ENCODE measurements around the gene ROBO3.

ROBO3 gene

GRCh38 chr11:124841840-124842239 lies 23.4 kb upstream of the ROBO3 start:
- TF ChIP-seq SIN3A (IDR thresholded peaks at IDR 0.05; ENCODE audit: borderline replicate concordance, insufficient read depth, low read length) (no peak), REST (IDR thresholded peaks at IDR 0.05; ENCODE audit: insufficient read depth in 1 of 2, low read depth in 2 of 2, low read length in 2 of 2) (no peak), FOXP2 (optimal IDR thresholded peaks at IDR 0.05; ENCODE audit: borderline replicate concordance, extremely low read depth, extremely low read length, insufficient read depth) (no peak), TAF1 (IDR thresholded peaks at IDR 0.05; ENCODE audit: borderline replicate concordance, insufficient read depth, low read length) (no peak), POLR2AphosphoS5 (IDR thresholded peaks at IDR 0.05; ENCODE audit: low read depth, low read length) (no peak)

DNA sequence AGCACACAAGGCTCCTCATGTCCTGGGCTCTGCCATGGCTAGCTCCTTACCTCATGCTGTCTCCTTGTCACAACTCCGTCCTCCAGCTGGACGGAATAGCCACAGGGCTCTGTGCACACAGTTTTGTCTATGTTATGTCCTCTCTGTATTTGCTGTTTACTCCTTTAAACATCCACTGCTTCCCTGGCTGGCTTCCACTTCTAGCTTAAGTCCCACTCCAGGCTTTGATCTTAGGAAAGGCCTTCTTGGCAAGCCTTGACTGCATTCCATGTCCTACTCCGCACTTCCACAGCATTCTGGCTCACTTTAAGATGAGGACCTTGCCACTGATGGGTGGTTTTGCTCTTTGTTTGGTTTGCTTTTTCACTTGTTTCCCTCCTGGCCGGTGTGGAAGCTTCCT lies 22.9 kb upstream of the ROBO3 start:
- TF ChIP-seq TAF1 (IDR thresholded peaks at IDR 0.05; ENCODE audit: borderline replicate concordance, insufficient read depth, low read length) (no peak), SIN3A (IDR thresholded peaks at IDR 0.05; ENCODE audit: borderline replicate concordance, insufficient read depth, low read length) (no peak), FOXP2 (optimal IDR thresholded peaks at IDR 0.05; ENCODE audit: borderline replicate concordance, extremely low read depth, extremely low read length, insufficient read depth) (no peak), REST (IDR thresholded peaks at IDR 0.05; ENCODE audit: insufficient read depth in 1 of 2, low read depth in 2 of 2, low read length in 2 of 2) (no peak), POLR2AphosphoS5 (IDR thresholded peaks at IDR 0.05; ENCODE audit: low read depth, low read length) (no peak)

DNA sequence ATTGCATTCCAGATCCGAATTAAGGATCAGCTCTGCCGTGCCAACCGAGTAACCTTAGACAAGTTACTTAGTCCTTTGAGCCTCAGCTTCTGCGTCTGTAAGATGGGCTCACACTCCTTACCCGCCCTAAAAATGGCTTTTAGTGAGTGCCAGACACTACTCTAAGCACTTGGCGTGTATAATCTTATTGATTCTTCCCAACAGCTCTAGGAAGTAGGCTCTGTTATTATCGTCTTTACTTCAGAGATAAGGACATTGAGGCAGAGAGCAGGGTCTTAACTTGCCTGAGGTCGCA lies 21.7 kb upstream of the ROBO3 start:
- TF ChIP-seq REST (IDR thresholded peaks at IDR 0.05; ENCODE audit: insufficient read depth in 1 of 2, low read depth in 2 of 2, low read length in 2 of 2): no peak
- TF ChIP-seq SIN3A (IDR thresholded peaks at IDR 0.05; ENCODE audit: borderline replicate concordance, insufficient read depth, low read length): no peak
- no peak for TF ChIP-seq FOXP2 (optimal IDR thresholded peaks at IDR 0.05; ENCODE audit: borderline replicate concordance, extremely low read depth, extremely low read length, insufficient read depth)
- no peak for TF ChIP-seq POLR2AphosphoS5 (IDR thresholded peaks at IDR 0.05; ENCODE audit: low read depth, low read length)
- no peak for TF ChIP-seq TAF1 (IDR thresholded peaks at IDR 0.05; ENCODE audit: borderline replicate concordance, insufficient read depth, low read length)

DNA sequence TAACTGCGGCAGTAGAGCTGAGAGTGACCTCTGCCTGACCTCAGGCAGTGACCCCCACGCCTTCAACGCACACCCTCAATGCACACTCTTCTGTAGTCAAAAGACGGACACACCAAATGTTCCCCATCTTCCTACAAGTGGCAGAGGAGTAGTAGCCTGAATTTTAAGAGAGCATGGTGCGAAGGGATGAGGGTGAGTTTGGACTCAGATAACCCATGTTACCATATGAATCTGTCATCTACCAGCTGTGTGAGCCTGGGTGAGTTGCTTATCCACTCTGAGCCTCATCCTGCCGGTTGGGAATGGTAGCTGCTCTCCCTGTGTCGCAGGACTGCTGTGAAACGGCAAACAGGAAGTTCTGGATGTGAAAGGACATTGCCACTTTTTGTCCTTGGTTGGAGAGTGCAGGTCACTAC lies 20.6 kb upstream of the ROBO3 start:
- no peak for TF ChIP-seq FOXP2 (optimal IDR thresholded peaks at IDR 0.05; ENCODE audit: borderline replicate concordance, extremely low read depth, extremely low read length, insufficient read depth)
- no peak for TF ChIP-seq TAF1 (IDR thresholded peaks at IDR 0.05; ENCODE audit: borderline replicate concordance, insufficient read depth, low read length)
- no peak for TF ChIP-seq REST (IDR thresholded peaks at IDR 0.05; ENCODE audit: insufficient read depth in 1 of 2, low read depth in 2 of 2, low read length in 2 of 2)
- TF ChIP-seq SIN3A (IDR thresholded peaks at IDR 0.05; ENCODE audit: borderline replicate concordance, insufficient read depth, low read length): no peak
- no peak for TF ChIP-seq POLR2AphosphoS5 (IDR thresholded peaks at IDR 0.05; ENCODE audit: low read depth, low read length)

DNA sequence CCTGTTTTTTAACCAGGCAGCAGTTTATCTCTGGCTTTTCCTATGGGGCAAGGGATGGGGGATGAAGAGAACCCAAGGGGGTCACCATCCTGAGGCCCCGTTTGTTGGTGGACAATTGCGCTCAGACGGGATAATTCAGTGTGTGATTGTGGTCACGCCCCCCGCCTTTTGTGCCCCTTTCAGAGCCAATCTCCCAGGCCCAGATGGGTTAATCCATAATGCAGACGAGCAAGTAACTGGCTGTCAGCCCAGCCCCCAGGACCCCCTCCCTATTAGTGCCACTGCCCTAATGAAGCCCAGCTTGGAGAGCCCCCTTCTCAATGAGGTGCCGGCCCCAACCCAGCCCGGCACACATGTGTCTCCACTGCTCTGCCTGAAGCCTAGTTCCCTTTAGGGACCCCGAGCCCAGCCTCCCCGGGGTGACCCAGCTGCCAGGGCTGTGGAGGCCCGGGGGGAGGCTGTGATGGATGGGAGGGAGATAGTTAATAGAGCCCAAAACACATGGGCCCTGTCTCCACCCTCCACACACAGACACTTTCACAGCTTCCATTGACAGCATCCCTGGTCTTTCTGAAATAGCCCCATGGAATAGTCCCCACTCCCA lies 19.1 kb upstream of the ROBO3 start:
- TF ChIP-seq POLR2AphosphoS5 (IDR thresholded peaks at IDR 0.05; ENCODE audit: low read depth, low read length) (no peak), SIN3A (IDR thresholded peaks at IDR 0.05; ENCODE audit: borderline replicate concordance, insufficient read depth, low read length) (no peak), REST (IDR thresholded peaks at IDR 0.05; ENCODE audit: insufficient read depth in 1 of 2, low read depth in 2 of 2, low read length in 2 of 2) (no peak), FOXP2 (optimal IDR thresholded peaks at IDR 0.05; ENCODE audit: borderline replicate concordance, extremely low read depth, extremely low read length, insufficient read depth) (no peak), TAF1 (IDR thresholded peaks at IDR 0.05; ENCODE audit: borderline replicate concordance, insufficient read depth, low read length) (no peak)
